Esophagus muscularis mucosa (tissue), 4 donors: ENCODE results near the gene CCM2L.

ENCODE experiments used
- CTCF ChIP-seq, 3 experiments: fragments of 200-600 bp in 2 of 3; fragments of 450-650 bp in 1 of 3; sonication (generic) in 2 of 3; IDR thresholded peaks; one replicate each; pipeline ENCODE4 v1.5.1; 2017 to 2019; ENCODE audit warnings: antibody characterized with exemption in 3 of 3, mild to moderate bottlenecking in 2 of 3, moderate library complexity in 1 of 3
- EP300 ChIP-seq: sonication (generic); formaldehyde crosslinking; IDR thresholded peaks from one replicate; pipeline ENCODE4 v1.6.1; 2017; ENCODE audit warnings: antibody characterized with exemption
- POLR2A ChIP-seq: fragments of 450-650 bp; IDR thresholded peaks from one replicate; pipeline ENCODE4 v1.6.1; 2017; ENCODE audit warnings: antibody characterized with exemption, moderate library complexity, mild to moderate bottlenecking, low read depth

- TF ChIP-seq POLR2A (no peak), CTCF (IDR thresholded peaks at IDR 0.05) (no peak), EP300 (no peak)
Measured at GRCh38 chr20:31981784-31982183, 28.5 kb upstream of the CCM2L start.
